Tibial nerve (tissue), 3 donors: ENCODE data around the gene LTC4S.

Experiments used
- CTCF ChIP-seq, 5 experiments: fragments of 200-600 bp in 3 of 5; fragments of 450-650 bp in 2 of 5; sonication (generic) in 3 of 5; IDR thresholded peaks; one replicate each; pipeline ENCODE4 v1.5.1; 2016 to 2019; ENCODE audit warnings: antibody characterized with exemption in 5 of 5, mild to moderate bottlenecking in 3 of 5, moderate library complexity in 2 of 5
- POLR2A ChIP-seq, 2 donors: fragments of 450-650 bp; IDR thresholded peaks; one replicate each; pipeline ENCODE4 v1.6.1; 2017; ENCODE audit warnings: antibody characterized with exemption in 2 of 2, mild to moderate bottlenecking in 2 of 2, moderate library complexity in 2 of 2

- no peak for TF ChIP-seq CTCF (IDR thresholded peaks at IDR 0.05)
- TF ChIP-seq POLR2A (IDR thresholded peaks at IDR 0.05): no peak
Observed at GRCh38 chr5:179747811-179748210, 46.0 kb upstream of the LTC4S start.
